Glomerular endothelial cell (primary cell): ENCODE results near the gene FXYD7. TPM values are rescaled to one million over a fixed set of nuclear protein-coding genes. Genes with fewer than 3 reads are reported as not detected.
"Not testable (repeated sequence)": the region's sequence is repeated elsewhere in the genome, so short reads cannot be mapped to it uniquely, and the experiment has no call there.

ENCODE experiments used
- DNase-seq: peaks from one replicate; pipeline ENCODE4 v3.0.0-alpha.2; 2011; ENCODE audit warnings: low read depth, low spot score; ENCODE audit errors: extremely low read depth
- total RNA-seq: library from RNA; depleted of rRNA; stranded (reverse); fragments of >200 nt; gene quantifications from 2 replicates; pipeline ENCODE4 v1.2.3, GENCODE V29; 2015

FXYD7 gene
- total RNA-seq, 1 donor from 2014 or later, result not detected

DNA sequence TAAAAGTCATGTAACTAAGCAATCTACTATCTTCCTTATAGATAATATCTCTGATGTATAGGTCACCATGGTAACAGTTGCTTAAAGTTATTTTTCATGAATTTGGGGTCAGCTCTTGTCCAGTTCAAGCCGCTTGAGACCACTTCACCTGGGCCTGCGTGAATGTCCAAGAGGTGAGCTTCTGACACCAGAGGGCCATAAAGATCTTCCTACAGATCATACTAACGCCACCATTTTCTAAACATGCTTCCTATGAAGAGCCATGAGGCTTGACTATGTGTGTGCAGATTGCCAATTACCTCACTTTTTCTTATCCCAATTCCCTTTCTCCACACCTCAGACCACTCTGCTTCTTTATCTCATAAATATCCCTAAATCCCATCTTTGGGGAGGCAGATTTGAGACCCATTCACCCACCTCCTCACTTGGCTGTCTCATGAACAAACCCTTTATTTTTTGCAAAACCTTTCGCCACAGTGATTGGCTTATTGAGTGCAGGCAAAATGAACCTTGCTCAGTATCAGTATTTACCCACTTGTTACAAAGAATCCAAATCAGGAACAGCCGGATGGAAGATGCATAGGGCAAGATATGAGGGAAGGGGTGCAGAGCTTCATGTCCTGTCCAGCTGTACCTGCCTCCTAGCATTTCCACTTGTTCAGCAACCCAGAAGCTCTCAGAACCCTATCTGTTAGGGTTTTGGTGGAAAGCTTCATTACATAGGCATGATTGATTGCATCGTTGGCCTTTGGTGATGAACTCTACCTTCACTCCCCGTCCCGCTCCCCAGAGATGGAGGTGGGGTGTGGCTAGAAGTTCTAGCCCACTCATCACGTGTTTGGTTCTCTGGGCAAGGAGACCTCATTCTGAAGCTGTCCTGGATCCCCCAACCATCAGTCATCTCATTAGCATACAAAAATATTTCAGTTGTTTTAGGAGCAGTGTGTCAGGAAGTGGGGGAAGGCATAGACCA is 51.2 kb downstream of the FXYD7 start:
- no peak for DNase-seq

DNA sequence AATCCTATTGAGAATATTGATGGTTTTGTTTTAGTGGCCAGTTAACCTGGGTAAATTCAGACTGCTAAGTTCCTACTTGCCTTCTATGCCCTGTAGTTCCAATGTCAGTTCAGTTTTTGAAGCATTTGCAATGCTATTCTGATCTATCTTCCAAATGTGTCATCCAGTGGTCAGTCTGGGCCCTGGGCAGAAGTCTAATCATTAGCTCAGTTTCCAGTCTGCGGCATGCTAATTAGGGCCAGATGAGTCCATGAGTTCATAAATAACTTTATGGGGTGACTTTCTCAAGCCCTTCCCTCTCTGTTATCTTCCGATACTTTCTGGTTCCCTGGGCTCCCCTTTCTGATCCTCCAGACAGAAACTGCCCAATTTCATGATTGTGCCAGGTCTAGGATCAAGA is 52.8 kb downstream of the FXYD7 start:
- no peak for DNase-seq

DNA sequence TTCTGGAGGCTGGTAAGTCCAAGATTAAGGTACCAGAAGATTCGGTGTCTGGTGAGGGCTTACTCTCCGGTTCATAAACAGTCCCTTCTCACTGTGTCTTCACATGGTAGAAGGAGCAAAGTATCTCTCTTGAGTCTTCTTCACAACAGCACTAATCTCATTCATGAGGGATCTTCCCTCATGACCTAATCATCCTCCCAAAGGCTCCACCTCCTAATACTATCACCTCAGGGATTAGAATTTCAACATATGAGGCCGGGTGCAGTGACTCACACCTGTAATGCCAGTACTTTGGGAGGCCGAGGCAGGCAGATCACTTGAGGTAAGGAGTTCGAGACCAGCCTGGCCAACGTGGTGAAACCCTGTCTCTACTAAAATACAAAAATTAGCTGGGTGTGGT is 53.8 kb downstream of the FXYD7 start:
- DNase-seq, result not testable (repeated sequence)

DNA sequence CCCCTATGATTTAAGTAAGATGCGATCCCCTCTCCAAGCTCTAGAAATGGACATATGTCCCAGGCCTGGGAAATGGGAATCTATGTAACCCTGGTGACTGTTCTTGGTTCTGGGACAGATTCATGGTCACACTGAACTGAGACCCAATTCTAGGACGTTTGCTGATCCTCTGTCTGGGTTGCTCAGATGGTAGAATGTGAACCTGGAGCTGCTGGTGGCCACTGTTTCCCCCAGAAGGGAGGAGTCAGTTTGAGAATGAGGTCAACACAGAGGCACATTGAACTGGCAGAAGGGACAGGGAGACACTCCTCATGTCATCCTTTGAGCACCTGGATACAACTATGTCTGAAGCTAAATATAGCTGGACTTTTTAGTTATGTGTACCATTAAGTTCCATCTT is 56.4 kb downstream of the FXYD7 start:
- no peak for DNase-seq

DNA sequence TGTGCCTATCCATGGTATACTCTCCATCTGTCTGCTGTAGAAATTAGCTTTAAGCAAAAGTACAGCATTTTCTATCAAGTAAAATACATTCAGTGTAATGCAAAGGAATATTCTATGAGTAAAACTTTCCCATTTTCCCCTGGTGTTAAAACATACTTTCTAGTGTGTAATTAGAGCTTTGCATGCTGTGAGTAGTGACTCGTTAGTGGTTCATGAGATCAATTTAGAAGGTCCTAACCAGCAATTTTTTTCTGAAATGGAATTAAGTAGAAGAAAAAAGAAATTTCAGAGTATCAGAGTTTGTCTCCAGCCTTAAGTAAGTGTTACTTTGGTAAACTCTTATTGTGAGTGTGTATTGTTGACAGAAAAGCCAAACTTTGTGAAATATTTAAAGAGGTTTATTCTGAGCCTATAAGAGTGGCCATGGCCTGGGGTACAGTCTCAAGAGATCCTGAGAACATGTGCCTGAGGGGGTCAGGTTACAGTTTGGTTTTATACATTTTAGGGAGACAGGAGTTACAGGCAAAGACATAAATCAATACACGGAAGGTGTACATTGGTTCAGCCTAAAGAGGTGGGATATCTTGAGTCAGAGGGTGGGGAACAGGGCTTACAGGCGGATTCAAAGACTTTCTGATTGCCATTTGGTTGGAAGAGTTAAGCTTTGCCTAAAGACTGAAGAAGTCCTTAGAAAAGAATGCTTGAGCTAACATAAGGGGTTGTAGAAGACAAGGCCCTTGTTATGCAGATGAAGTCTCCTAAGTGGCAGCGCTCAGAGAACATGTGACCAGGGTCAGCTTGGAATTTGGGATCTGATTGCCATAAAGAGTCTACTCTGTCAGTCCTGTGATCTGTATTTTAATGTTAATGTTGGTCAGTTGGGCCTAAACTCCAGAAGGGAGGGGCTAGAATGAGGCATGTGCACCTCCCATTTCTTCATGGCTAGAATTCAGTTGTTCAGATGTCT is 60.0 kb downstream of the FXYD7 start:
- DNase-seq, result no peak

Other genes with a start within 250 kb of the FXYD7 start
- gene ZNF30, start 216.4 kb upstream of the FXYD7 start, total RNA-seq, result 2.2 and 3.8 TPM in 2 replicates
- 20.7 and 30.8 TPM in 2 replicates for gene ZNF792, start 179.0 kb upstream of the FXYD7 start, total RNA-seq
- 61.2 and 127 TPM in 2 replicates for gene GRAMD1A, start 142.9 kb upstream of the FXYD7 start, total RNA-seq
- gene SCN1B, start 112.8 kb upstream of the FXYD7 start, total RNA-seq, result 4.7 and 21.2 TPM in 2 replicates
- not detected in 2 replicates for gene HPN, start 101.5 kb upstream of the FXYD7 start, total RNA-seq
- gene FXYD3, start 27.4 kb upstream of the FXYD7 start, total RNA-seq, result not detected in 2 replicates
- not detected in 2 replicates for gene LGI4, start 8.2 kb upstream of the FXYD7 start, total RNA-seq
- gene FXYD1, start 4.4 kb upstream of the FXYD7 start, total RNA-seq, result not detected in 2 replicates
- gene FXYD5, start 11.5 kb downstream of the FXYD7 start, total RNA-seq, result 105 and 166 TPM in 2 replicates
- not detected in 2 replicates for gene FAM187B, start 85.5 kb downstream of the FXYD7 start, total RNA-seq
- 1.6 and 7.5 TPM in 2 replicates for gene LSR, start 105.7 kb downstream of the FXYD7 start, total RNA-seq
- gene USF2, start 125.7 kb downstream of the FXYD7 start, total RNA-seq, result 73.1 and 80.6 TPM in 2 replicates
- 0.06 TPM in 1 of 2 replicates, not detected in the other for gene HAMP, start 139.3 kb downstream of the FXYD7 start, total RNA-seq
- gene MAG, start 148.9 kb downstream of the FXYD7 start, total RNA-seq, result 0.68 TPM in 1 of 2 replicates, not detected in the other
- gene CD22, start 185.9 kb downstream of the FXYD7 start, total RNA-seq, result 0.29 and 1.8 TPM in 2 replicates
- gene FFAR1, start 204.6 kb downstream of the FXYD7 start, total RNA-seq, result not detected in 2 replicates
- not detected in 2 replicates for gene FFAR3, start 215.2 kb downstream of the FXYD7 start, total RNA-seq
- gene GPR42, start 227.8 kb downstream of the FXYD7 start, total RNA-seq, result not detected in 2 replicates